Measurements from ENCODE around the gene PHACTR3.

The PHACTR3 gene

GRCh38 chr20:59650418-59650817 lies 46.1 kb downstream of the PHACTR3 start:
- no peak for FAIRE-seq

- no peak for FAIRE-seq
Measured at GRCh38 chr20:59652381-59652780, 48.0 kb downstream of the PHACTR3 start.

GRCh38 chr20:59656417-59656816 lies 52.1 kb downstream of the PHACTR3 start:
- FAIRE-seq = no peak

- FAIRE-seq = no peak
Measured at GRCh38 chr20:59657459-59658046, 53.2 kb downstream of the PHACTR3 start.

GRCh38 chr20:59660471-59660870 lies 56.1 kb downstream of the PHACTR3 start:
- no peak for FAIRE-seq

- FAIRE-seq = no peak
Measured at GRCh38 chr20:59661153-59661552, 56.8 kb downstream of the PHACTR3 start.

GRCh38 chr20:59661621-59662020 lies 57.3 kb downstream of the PHACTR3 start:
- no peak for FAIRE-seq

GRCh38 chr20:59662161-59662560 lies 57.8 kb downstream of the PHACTR3 start:
- no peak for FAIRE-seq

GRCh38 chr20:59662856-59663512 lies 58.6 kb downstream of the PHACTR3 start:
- no peak for FAIRE-seq

- no peak for FAIRE-seq
Measured at GRCh38 chr20:59663513-59664060, 59.2 kb downstream of the PHACTR3 start.

GRCh38 chr20:59664421-59664941 lies 60.1 kb downstream of the PHACTR3 start:
- FAIRE-seq = no peak

- no peak for FAIRE-seq
Measured at GRCh38 chr20:59665656-59666555, 61.6 kb downstream of the PHACTR3 start.

GRCh38 chr20:59666586-59666985 lies 62.2 kb downstream of the PHACTR3 start:
- no peak for FAIRE-seq

- no peak for FAIRE-seq
Measured at GRCh38 chr20:59667131-59667530, 62.8 kb downstream of the PHACTR3 start.

- no peak for FAIRE-seq
Measured at GRCh38 chr20:59667981-59668515, 63.7 kb downstream of the PHACTR3 start.

- FAIRE-seq = no peak
Measured at GRCh38 chr20:59668926-59669850, 64.8 kb downstream of the PHACTR3 start.

- FAIRE-seq = no peak
Measured at GRCh38 chr20:59670786-59671492, 66.6 kb downstream of the PHACTR3 start.

- no peak for FAIRE-seq
Measured at GRCh38 chr20:59671661-59672471, 67.5 kb downstream of the PHACTR3 start.

- no peak for FAIRE-seq
Measured at GRCh38 chr20:59672576-59672975, 68.2 kb downstream of the PHACTR3 start.

- no peak for FAIRE-seq
Measured at GRCh38 chr20:59673288-59673997, 69.1 kb downstream of the PHACTR3 start.

Measured in A204.1 (cell line).